OCI-LY1 (cell line): Measurements from ENCODE around the gene RORB.

Source experiments
- H2AFZ ChIP-seq: fragments of 200-600 bp; sonication (generic), shearing (Covaris generic); 2 replicates; pipeline ENCODE4 v1.6.0; 2014; ENCODE audit warnings: antibody characterized with exemption, mild to moderate bottlenecking, low read length
- H3F3A ChIP-seq: fragments of 200-600 bp; sonication (generic), shearing (Covaris generic); 2 replicates; pipeline ENCODE4 v1.6.0; 2014; ENCODE audit warnings: mild to moderate bottlenecking, antibody characterized with exemption, low read length, moderate library complexity; ENCODE audit not compliant: insufficient read depth
- H3K27ac ChIP-seq: fragments of 200-600 bp; sonication (generic); 2 replicates; pipeline ENCODE4 v1.5.1; 2014; ENCODE audit warnings: low read length, mixed run types, mild to moderate bottlenecking, low read depth; ENCODE audit not compliant: poor library complexity, severe bottlenecking
- H3K27me3 ChIP-seq: fragments of 200-600 bp; sonication (generic); 2 replicates; pipeline ENCODE4 v1.6.0; 2014; ENCODE audit warnings: antibody characterized with exemption, mild to moderate bottlenecking, low read length, moderate library complexity; ENCODE audit not compliant: insufficient read depth
- H3K36me3 ChIP-seq: fragments of 200-600 bp; sonication (generic); 2 replicates; pipeline ENCODE4 v1.6.1; 2014; ENCODE audit warnings: mild to moderate bottlenecking, antibody characterized with exemption, low read length, moderate library complexity, mixed read lengths; ENCODE audit not compliant: insufficient read depth
- H3K4me1 ChIP-seq: fragments of 200-600 bp; sonication (generic); 2 replicates; pipeline ENCODE4 v1.5.1; 2014; ENCODE audit warnings: mild to moderate bottlenecking, low read length, moderate library complexity; ENCODE audit not compliant: insufficient read depth, severe bottlenecking
- H3K4me2 ChIP-seq: fragments of 200-600 bp; sonication (generic), shearing (Covaris generic); 2 replicates; pipeline ENCODE4 v1.6.1; 2014; ENCODE audit warnings: low read length
- H3K4me3 ChIP-seq: fragments of 200-600 bp; sonication (generic); 2 replicates; pipeline ENCODE4 v1.5.1; 2014; ENCODE audit warnings: low read length, low read depth, mild to moderate bottlenecking, mixed read lengths; ENCODE audit not compliant: poor library complexity, severe bottlenecking
- H3K79me2 ChIP-seq: fragments of 200-600 bp; shearing (Covaris generic); 2 replicates; pipeline ENCODE4 v1.6.1; 2016; ENCODE audit warnings: mixed run types, low read length, mixed read lengths; ENCODE audit not compliant: insufficient read depth
- H3K9ac ChIP-seq: fragments of 200-600 bp; sonication (generic), shearing (Covaris generic); 2 replicates; pipeline ENCODE4 v1.6.1; 2014; ENCODE audit warnings: mild to moderate bottlenecking, low read length, mixed read lengths
- H3K9me2 ChIP-seq: fragments of 200-600 bp; sonication (generic), shearing (Covaris generic); 2 replicates; pipeline ENCODE4 v1.6.1; 2014; ENCODE audit warnings: low read depth, mild to moderate bottlenecking, low read length, mixed read lengths
- H3K9me3 ChIP-seq: fragments of 200-600 bp; shearing (Covaris generic); 2 replicates; pipeline ENCODE4 v1.6.1; 2014; ENCODE audit warnings: low read length, mixed read lengths
- H4K20me1 ChIP-seq: fragments of 200-600 bp; sonication (generic), shearing (Covaris generic); 2 replicates; pipeline ENCODE4 v1.6.0; 2016; ENCODE audit warnings: mild to moderate bottlenecking, low read length; ENCODE audit not compliant: insufficient read depth
- CTCF ChIP-seq: fragments of 200-600 bp; sonication (generic), shearing (Covaris generic); IDR thresholded peaks from 2 replicates; pipeline ENCODE4 v1.5.1; 2017; ENCODE audit warnings: mild to moderate bottlenecking, antibody characterized with exemption, low read length, moderate library complexity, mixed read lengths
- EZH2 ChIP-seq: fragments of 200-600 bp; sonication (generic), shearing (Covaris generic); IDR thresholded peaks from 2 replicates; pipeline ENCODE4 v1.8.0; 2017; ENCODE audit warnings: borderline replicate concordance, mixed run types, mild to moderate bottlenecking, antibody characterized with exemption, low read length, moderate library complexity, mixed read lengths

Gene RORB

DNA sequence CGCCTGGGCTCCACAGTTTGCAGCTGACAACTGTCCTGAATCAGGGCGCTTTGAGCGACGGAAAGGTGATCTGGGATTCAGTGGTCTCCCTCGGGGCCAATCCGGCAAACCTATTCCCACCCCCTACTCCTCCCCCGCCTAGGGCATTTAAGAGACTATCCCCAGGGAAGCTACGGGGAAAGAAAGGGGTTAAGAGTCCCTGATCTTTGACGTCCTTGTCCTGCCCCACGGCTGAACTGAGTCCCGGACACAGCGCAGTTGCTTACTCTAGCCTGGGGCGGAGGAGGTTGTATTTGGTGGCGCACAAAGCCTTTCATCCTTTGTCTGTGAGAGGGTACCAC, 3.4 kb downstream of the RORB start:
- H3K9me2 ChIP-seq, result no peaks in the 10 kb centered on the region
- no peak overlapping the region for H3K4me2 ChIP-seq
- H3K27ac ChIP-seq, result no peak overlapping the region
- no peaks in the 10 kb centered on the region for H3F3A ChIP-seq
- H2AFZ ChIP-seq, result no peak overlapping the region
- TF ChIP-seq EZH2, result no peak
- TF ChIP-seq CTCF, result no peak
- no peaks in the 10 kb centered on the region for H3K36me3 ChIP-seq
- H3K79me2 ChIP-seq, result no peaks in the 10 kb centered on the region
- no peak overlapping the region for H3K9ac ChIP-seq
- H3K9me3 ChIP-seq, result no peaks in the 10 kb centered on the region
- H4K20me1 ChIP-seq, result no peaks in the 10 kb centered on the region
- H3K27me3 ChIP-seq, result no peaks in the 10 kb centered on the region
- H3K4me1 ChIP-seq, result no peaks in the 10 kb centered on the region
- no peak overlapping the region for H3K4me3 ChIP-seq

DNA sequence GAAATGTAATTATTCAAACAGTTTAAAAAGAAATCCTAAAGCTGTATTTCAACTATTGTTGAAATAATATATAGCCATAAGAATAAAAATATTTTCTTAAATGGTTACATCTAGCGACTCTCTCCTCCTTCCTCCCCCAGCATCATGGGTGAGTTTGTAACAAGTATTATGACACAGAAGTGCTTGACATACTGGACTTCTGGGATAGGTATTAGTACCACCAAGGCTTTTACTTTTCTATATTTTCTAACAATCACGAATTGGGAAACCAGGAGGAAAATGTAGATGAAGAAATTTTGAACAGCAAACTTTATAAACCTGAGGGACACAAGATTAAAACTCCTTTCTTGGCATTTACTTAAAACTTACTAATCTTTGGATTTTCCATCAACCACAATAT, 4.4 kb downstream of the RORB start:
- TF ChIP-seq EZH2 (no peak), CTCF (no peak)
- no peak overlapping the region for H3K27ac ChIP-seq
- no peaks in the 10 kb centered on the region for H4K20me1 ChIP-seq
- H3K9ac ChIP-seq, result no peak overlapping the region
- no peak overlapping the region for H2AFZ ChIP-seq
- H3K4me3 ChIP-seq, result no peak overlapping the region
- no peak overlapping the region for H3K4me2 ChIP-seq
- H3K27me3 ChIP-seq, result no peaks in the 10 kb centered on the region
- no peaks in the 10 kb centered on the region for H3K4me1 ChIP-seq
- no peaks in the 10 kb centered on the region for H3K9me2 ChIP-seq
- H3F3A ChIP-seq, result no peaks in the 10 kb centered on the region
- no peaks in the 10 kb centered on the region for H3K36me3 ChIP-seq
- H3K9me3 ChIP-seq, result no peaks in the 10 kb centered on the region
- no peaks in the 10 kb centered on the region for H3K79me2 ChIP-seq

DNA sequence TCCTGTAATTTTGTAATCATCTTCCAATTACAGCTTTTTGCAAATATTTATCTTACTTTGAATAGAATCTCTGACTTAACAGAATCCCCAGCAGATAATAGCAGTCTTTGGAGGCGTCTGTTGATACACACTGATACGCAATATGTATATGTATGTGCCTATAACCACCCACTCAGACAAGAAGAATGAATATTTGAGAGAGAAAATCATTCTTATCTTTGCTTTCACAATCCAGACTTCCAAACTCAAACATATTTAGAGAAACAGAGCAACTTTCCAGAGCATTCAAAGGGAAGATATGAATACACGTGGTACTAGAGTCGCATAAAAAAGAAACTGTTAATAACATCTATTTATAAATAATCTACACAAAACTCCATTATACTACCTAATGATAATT, 6.1 kb downstream of the RORB start:
- no peak overlapping the region for H3K27ac ChIP-seq
- no peaks in the 10 kb centered on the region for H3K4me1 ChIP-seq
- no peaks in the 10 kb centered on the region for H3K9me3 ChIP-seq
- no peak for TF ChIP-seq CTCF
- no peak for TF ChIP-seq EZH2
- H3K9me2 ChIP-seq, result no peaks in the 10 kb centered on the region
- H2AFZ ChIP-seq, result no peak overlapping the region
- no peak overlapping the region for H3K9ac ChIP-seq
- no peaks in the 10 kb centered on the region for H4K20me1 ChIP-seq
- no peak overlapping the region for H3K4me3 ChIP-seq
- H3K36me3 ChIP-seq, result no peaks in the 10 kb centered on the region
- no peaks in the 10 kb centered on the region for H3K27me3 ChIP-seq
- H3F3A ChIP-seq, result no peaks in the 10 kb centered on the region
- H3K79me2 ChIP-seq, result no peaks in the 10 kb centered on the region
- H3K4me2 ChIP-seq, result no peak overlapping the region
